HG03135 (cell line): ENCODE measurements around the gene INSR.
"Not testable (repeated sequence)": the region's sequence is repeated elsewhere in the genome, so short reads cannot be mapped to it uniquely, and the experiment has no call there.

ENCODE experiments used
- ATAC-seq: cut with Tn5 transposase; IDR thresholded peaks from one replicate; pipeline ENCODE4 v1.9.1; 2021; ENCODE audit warnings: mild to moderate bottlenecking, moderate library complexity; ENCODE audit not compliant: unreplicated experiment

Gene INSR

DNA sequence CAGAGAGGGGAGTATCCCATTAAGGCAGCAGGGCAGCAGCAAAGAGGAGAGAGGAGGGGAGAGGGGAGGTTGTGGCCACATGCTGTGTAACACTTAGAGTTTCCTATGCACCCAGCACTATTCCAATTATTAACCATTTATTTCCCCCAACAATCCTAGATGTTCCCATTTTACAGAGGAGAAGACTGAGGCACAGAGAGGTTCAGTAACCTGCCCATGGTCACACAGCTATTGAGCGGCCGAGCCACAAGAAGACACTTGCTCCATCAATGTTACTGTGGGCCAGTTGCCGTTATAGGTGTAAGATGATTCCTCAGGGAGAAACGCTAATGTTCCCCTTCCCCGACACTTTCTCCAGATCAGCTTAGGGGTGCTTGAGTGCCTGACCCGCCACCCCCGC is 69.2 kb downstream of the INSR start:
- ATAC-seq, result no peak

GRCh38 chr19:7224209-7224686 is 70.0 kb downstream of the INSR start:
- ATAC-seq, result no peak

- ATAC-seq, result no peak
Measured at GRCh38 chr19:7223429-7223828, 70.8 kb downstream of the INSR start.

DNA sequence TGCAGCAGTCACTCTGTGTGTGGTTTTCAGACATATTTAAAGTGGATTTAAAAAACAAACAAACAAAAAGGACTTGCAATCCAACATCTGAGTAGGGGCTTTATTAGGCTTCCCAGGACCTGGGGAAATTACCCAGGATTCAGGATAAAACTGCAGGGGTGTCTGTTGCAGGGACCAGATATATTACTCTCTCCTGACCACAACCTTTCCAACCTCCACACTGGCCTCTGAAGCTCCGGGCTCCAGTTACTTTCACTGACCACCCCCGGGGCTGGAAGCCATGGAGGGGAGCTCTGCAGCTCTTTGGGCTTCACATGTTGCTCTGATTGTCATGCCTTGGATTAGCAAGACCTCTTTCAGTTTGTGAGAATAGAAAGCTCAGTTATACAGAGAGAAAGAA is 75.2 kb downstream of the INSR start:
- no peak for ATAC-seq

GRCh38 chr19:7217861-7218260 is 76.4 kb downstream of the INSR start:
- ATAC-seq, result no peak

DNA sequence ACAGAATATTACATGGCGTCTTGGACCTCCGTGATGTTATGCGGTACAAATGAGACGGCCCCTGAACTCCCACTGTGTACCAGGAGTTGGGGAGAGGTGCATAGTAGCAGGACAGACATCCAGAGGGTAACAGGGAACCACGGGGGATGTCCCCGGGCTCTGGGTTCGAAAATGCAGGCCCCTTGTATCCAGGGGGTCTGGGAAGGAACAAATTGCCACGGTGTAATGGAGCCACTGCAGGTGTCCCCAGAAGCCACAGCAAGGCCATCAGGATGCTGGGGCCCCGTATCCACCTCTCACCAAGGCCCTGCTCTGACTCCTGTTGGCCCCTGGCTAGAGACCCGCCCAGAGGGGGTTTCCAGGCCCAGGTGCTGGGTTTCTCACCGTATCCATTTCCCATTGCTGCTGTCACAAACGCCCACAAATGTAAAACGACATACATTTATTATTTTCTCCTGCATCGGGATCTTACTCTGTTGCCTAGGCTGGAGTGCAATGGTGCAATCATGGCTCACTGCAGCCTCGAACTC is 77.8 kb downstream of the INSR start:
- no peak for ATAC-seq

- ATAC-seq, result no peak
Measured at GRCh38 chr19:7215176-7215575, 79.0 kb downstream of the INSR start.

DNA sequence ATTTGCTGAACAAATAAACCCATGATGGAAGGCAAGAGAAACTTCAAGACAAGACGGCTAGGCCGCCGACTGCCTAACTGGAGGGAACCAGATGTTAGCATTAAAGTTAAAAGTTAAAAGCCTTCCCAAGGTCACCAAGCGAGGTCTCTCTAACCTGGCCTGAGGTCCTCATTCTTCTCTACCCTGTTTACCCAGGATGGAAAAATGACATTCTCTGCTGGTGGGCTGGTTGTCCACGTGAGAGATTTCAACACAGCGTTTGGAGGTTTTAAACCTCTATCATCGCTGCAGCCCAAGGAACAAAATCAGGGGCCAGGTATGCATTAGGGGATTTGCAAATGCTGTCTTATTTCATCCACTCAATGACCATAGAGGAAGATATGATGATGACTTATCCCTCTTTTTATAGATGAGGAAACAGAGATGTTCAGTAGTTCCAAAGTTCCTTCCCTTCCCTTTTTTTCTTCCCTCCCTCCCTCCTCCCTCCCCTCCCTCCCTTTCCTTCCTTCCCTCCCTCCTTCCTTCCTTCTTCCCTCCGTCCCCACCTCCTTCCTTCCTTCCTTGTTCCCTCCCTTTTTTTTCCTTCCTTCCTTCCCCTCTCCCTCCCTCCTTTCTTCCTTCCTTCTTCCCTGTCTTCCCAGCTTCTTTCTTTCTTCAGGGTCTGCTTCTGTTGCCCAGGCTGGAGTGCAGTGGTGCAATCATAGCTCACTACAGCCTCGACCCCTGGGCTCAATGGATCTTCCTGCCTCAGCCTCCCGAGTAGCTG is 79.7 kb downstream of the INSR start:
- no peak for ATAC-seq

DNA sequence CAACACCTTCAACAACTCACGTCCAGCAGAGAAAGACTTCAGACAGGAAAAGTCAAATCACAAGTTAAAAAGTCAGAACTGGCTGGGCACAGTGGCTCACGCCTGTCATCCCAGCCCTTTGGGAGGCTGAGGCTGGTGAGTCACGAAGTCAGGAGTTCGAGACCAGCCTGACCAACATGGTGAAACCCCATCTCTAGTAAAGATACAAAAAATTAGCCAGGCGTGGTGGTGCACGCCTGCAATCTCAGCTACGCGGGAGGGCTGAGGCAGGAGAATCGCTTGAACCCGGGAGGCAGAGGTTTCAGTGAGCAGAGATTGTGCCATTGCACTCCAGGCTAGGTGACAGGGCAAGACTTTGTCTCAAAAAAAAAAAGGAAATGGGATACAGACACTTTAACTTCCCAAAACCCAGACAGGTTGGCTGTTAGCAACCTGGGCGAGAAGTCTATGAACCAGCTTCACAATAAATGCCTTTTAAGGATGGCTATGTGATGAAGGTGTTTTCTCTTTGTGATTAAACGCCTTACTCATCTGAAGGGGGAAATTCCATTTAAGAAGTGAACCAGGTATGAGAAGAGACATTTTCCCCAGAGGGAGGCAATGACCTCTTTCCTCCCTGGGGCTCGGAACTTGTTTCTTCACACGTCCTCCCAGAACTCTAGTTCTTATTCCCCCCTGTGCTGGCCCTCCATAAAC is 80.4 kb downstream of the INSR start:
- no peak for ATAC-seq

GRCh38 chr19:7211191-7211951 is 82.8 kb downstream of the INSR start:
- no peak for ATAC-seq

DNA sequence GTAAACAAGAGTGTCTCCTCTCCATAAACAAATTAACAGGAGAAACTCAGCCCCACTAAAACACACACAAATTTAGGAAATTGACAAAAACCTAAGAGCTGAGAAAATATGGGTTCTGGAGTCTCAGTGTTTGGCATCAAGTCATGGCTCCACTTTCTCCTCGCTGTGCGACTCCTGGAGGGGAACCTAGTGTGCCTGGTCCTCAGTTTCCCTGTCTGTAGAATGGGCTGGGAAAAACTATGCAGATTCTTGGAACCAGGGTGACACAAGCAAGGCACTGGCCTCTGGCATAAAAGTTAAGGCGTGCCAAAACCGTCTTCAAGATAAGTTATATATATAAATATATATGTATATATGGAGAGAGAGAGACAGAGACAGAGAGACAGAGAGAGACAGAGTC is 83.9 kb downstream of the INSR start:
- no peak for ATAC-seq

GRCh38 chr19:7209597-7210325 is 84.5 kb downstream of the INSR start:
- ATAC-seq, result not testable (repeated sequence)

DNA sequence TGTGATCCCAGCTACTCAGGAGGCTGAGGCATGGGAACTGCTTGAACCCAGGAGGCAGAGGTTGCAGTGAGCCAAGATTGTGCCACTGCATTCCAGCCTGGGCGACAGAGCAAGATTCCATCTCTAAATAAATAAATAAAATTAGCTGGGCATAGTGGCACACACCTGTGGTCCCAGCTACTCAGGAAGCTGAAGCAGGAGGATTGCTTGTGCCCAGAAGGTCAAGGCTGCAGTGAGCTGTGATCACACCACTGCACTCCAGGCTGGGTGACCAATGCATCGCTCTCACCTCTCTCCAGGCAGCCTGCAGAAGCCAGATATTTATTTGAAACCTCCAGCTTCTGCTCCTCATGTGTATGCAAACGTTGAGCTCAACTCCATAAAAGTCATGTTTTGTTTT is 85.2 kb downstream of the INSR start:
- not testable (repeated sequence) for ATAC-seq

- ATAC-seq, result no peak
Measured at GRCh38 chr19:7203332-7203731, 90.9 kb downstream of the INSR start.

GRCh38 chr19:7202888-7203287 is 91.3 kb downstream of the INSR start:
- ATAC-seq, result no peak

DNA sequence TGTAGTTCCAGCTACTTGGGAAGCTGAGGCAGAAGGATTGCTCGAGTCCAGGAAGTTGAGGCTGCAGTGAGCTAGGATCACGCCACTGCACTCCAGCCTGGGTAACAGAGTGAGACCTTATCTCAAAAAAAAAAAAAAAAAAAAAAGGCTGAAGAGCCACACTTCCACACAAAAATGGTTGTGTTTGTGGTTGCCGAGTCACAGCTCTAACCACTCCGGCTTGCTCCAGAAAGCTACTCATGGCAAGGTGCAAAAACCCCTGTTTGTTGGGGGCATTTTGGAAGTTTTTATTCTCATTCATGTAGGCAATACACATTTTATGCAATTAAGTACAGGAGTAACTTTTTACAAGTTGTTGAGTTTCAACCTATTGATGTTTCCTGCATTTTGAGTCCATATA is 93.5 kb downstream of the INSR start:
- ATAC-seq, result no peak

DNA sequence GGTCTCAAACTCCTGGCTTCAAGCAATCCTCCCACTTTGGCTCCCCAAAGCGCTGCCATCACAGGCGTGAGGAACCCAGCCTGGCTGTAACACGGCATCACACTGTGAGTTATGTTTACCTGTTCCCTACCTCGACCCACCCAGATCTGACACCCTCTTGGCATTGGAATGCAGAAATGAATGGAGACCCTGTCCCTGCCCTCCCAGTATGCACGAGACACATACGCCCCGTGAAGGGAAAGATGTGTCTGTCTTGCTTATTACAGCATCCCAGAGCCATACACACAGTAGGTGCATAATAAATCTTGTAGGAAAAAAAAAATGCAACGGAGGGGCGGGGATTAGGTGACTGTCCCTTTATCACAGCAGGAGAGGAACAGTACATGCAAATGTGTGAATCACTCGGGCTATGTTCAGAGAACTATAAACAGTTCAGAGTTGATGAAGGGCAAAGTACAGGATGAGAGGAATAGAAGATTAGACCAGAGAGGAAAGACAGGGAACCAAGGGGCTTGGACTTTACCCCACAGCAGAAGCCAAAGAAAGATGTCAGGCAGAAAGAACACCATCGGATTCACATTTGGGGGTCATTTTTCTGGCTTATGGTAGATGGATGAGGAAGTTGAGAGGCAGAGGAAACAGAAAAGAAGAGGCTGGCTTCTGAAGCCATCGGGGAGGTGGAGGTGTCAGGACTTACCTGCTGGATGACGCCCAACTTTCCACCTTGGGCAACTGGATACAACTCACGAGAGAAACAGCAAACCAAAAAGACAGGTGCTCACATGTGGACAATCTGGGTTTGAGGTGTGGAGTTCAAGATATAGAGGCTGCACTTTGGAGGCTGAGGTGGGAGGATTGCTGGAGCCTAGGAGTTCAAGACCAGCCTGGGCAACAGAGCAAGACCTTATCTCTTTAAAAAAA is 94.3 kb downstream of the INSR start:
- ATAC-seq, result no peak

DNA sequence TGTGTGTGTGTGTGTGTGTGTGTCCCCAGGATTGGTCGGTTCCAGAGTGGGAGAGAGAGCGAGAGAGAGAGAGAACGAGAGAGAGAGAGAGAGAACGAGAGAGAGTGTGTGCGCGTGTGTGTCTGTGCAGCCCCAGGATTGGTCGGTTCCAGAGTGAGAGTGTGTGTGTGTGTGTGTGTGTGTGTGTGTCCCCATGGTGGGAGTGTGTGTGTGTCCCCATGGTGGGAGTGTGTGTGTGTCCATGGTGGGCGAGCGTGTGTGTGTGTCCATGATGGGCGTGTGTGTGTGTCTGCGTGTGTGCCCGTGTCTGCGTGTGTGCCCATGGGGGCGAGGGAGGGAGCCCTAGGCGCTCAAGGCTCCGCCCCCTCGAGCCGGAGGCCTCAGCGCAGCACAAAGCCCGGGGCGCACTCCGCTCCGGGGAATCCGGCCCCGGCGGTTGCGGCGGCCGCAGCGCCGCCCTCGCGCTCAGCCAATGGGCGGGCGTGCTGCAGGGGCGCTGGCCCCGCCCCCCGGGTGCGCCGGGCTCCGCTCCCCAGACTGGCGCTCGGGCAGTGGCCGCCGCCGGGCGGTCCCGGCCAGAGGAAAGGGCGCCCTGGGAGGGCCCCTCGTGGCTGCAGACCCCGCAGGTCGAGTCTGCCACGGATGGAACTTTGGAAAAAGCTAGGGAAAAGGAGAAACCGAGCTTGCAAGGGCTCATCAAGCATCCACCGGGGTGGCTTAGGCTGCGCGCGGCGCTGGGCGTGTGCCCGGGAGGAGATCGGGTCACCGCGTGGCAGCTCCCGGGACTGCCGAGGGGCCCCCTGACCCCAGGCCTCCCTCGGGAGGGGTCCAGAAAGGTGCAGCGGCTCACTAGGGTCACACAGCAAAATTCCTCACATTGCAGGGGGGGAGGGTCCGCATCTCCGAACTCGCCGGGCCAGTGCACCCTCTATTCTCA is 96.2 kb downstream of the INSR start:
- peak; percentile 77 for ATAC-seq
